HG02981 (cell line): ENCODE data around the gene RRAD.

Experiments used
- ATAC-seq: cut with Tn5 transposase; IDR thresholded peaks from one replicate; pipeline ENCODE4 v1.9.1; 2021; ENCODE audit warnings: mild to moderate bottlenecking, moderate library complexity; ENCODE audit not compliant: unreplicated experiment

The RRAD gene

DNA sequence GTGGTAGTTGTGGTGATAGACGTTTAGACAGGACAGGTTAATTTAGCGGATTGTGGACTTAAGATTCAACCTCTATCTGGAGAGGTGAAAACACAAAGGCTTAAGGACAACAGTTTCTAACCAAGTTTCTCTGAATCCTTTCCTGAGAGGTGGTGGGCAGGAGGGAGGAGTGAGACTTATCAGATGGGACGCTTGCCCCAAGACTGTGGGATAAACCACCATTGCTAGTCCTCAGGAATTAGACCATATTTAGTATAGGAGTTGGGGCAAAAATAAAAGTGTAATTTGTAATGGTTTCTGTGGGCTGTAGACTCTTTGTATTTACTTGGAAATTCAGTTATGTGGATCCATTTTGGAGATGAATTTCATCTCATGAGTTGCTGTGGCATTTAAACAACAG is 38.4 kb downstream of the RRAD start:
- no peak for ATAC-seq

DNA sequence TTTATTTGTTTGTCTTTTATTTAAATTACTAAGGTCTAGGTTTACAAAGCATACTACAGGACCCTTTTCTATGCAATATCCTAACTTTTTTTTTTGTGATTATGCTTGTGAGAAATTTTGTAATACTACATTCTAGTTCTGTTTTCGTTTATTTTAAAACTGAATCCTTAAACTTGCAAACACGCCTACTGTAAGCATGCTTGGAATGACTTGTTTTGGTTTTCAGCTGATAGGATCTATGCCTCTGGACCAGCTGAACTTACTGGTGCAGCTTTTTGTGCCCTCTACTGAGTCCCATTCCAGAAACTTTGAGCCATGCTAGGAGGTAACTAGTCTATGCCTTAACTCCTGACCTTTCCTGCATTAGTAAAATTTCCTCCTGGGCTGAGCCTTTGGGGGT is 39.0 kb downstream of the RRAD start:
- ATAC-seq = no peak

DNA sequence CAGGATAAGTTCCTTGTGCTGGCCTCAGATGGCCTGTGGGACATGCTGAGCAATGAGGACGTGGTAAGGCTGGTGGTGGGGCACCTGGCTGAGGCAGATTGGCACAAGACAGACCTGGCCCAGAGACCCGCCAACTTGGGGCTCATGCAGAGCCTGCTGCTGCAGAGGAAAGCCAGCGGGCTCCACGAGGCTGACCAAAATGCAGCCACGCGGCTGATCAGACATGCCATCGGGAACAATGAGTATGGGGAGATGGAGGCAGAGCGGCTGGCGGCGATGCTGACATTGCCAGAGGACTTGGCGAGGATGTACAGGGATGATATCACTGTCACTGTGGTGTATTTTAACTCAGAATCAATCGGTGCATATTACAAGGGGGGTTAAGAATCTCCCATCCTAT is 39.8 kb downstream of the RRAD start:
- ATAC-seq = no peak

DNA sequence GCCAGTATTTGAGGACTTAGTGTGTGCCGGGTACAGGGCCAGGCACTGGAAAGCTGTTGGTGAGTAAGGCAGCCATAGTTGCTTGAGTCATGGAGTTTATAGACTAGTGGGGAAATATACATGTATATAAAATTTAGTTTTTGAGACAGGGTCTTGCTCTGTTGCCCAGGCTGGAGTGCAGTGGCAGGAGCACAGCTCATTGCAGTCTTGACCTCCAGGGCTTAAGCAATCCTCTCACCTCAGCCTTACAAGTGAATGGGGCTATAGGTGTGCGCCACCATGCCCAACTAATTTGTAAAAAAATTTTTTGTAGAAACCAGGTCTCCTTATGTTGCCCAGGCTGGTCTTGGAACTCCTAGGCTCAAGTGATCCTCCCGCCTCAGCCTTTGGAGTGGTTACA is 42.6 kb downstream of the RRAD start:
- no peak for ATAC-seq

DNA sequence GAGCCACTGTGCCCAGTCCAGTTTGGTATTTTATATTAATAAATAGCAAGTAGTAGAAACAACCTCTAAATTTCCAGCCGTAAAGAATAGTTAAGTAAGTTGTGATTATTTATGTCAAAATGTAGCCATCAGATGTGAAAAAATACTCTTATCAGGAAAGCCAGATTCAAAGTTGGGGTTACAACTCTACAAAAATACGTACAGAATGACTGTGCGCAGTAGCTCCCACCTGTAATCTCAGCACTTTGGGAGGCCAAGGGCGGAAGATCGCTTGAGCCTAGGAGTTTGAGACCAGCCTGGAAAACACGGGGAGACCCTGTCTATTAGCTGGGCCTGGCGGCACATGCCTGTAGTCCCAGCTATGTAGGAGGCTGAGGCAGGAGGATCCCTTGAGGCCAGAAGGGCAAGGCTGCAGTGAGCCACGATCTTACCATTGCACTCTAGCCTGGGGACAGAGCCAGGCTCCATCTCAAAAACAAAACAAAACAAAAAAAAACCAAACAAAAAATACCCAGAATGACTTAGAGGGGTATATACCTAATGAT is 43.3 kb downstream of the RRAD start:
- ATAC-seq = no peak

DNA sequence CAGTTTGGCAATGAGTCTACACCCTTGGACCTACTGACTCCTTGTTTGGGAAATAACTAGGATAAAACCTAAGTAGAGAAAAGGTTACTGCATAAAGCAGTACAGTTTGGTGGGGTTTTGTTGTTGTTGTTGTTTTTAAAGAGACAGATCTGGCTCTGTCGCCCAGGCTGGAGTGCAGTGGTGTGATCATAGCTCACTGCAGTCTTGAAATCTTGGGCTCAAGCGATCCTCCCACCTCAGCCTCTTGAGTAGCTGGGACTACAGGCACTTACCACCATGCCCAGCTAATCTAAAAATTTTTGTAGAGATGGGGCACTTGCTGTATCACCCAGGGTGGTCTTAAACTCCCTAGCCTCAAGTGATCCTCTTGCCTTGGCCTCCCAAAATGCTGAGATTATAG is 43.8 kb downstream of the RRAD start:
- no peak for ATAC-seq

DNA sequence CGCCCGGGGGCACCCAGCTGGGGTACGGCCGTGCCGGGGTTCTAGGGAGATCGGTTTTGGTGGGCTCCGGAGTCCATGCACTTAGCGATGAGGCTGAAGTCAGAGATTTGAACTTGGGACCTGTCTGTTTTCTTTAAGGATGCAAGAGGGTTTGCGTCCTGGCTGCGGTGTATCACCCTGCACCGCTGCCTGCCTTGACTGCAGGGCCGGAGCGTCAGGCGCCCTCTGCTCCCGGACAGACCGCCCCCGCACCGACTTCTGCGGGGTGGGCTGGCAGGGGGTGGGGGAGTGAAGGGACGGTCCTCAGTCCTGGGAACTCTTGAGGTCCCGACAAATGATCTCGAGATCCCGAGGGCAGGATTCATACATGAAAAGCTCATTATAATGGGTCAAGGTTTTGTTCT is 44.3 kb downstream of the RRAD start:
- no peak for ATAC-seq

DNA sequence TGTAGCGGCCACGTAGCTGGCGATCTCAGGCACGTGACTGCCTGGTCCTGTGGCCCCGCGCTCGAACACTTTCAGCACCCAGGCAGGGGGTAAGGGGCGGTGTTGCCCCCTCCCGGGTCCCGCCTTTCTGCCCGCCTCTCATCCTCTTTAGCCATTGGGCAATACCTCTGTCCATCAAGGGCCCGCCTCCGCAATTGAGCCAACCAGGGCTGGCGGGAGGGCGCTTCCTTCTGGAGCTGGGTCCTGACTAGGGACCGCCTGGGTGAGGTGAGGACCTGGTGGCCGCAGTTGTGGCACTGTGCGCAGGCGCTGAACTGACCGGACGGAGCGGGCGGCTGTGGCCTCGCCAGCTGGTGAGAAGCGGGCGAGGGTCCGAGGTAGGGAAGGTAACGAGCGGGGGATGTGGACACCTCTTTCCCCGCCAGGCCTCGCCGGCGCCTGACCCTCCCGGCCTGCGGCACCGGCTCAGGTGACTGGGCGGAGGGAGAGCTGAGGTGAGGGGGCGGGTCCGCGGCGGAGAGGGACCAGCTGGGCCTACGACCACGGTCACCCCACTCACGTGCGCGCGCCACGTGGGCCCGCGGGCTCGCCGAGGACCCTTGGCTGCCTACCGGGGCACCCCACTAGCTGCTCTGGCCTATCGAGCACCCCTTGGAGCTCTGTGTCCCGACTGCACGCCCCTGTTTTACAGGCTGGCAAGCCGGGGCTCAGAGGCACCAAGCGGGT is 44.9 kb downstream of the RRAD start, which contains the start of gene PDP2:
PDP2 (plus strand) TSS at position 228 of the 726 bp plus-strand sequence. CDS start 3,770 bp downstream, outside the sequence.
- ATAC-seq = peak; percentile 95

DNA sequence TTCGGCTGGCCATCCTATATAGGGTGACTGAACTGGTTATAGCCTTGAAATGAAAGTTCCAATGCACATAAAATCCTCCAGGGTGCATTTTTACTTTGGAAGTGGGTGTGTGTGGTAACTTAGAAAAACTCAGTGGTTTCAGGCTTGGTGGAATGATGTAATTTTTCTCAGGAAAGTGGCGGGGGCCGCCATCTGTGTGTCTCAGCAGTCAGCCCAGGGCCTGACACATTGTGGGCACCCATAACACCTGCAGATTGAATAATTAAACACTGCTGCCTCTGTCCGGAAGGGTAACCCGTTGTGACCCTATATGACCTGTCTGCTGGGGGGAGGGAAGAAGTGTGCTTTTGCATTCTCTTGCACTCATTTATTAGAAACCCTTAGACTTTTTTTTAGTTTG is 47.3 kb downstream of the RRAD start:
- peak; percentile 33 for ATAC-seq

DNA sequence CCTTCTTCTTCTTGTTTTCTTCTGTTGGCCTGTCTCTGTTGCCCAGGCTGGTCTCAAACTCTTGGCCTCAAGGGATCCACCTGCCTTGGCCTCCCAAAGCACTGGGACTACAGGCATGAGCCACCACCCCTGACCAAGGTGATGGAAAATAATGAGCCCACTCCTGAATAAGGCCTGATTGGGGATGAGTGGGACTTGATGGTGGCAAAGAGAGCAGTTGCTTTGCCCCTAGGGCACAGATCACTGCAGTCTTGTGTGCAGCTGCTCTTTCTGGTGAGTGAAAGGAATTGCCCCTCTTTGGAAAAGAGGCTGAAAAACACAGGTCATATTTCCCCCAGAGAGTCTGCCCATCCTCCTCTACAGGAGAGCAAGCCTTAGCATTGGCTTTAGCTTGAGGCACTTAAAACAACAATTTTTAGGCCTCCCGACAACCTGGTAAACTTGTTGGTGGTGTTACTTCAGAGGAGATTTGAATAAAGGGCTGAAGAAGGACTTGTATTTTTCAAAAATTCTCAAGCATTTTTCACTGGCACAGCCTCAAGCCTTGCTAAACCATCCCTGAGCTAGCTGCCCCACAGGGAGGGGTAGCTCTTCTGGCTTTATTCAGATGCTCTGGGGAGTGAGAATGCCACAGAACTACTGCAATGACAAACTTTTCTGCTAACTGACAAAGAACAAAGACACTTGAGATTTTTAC is 51.1 kb downstream of the RRAD start:
- no peak for ATAC-seq

DNA sequence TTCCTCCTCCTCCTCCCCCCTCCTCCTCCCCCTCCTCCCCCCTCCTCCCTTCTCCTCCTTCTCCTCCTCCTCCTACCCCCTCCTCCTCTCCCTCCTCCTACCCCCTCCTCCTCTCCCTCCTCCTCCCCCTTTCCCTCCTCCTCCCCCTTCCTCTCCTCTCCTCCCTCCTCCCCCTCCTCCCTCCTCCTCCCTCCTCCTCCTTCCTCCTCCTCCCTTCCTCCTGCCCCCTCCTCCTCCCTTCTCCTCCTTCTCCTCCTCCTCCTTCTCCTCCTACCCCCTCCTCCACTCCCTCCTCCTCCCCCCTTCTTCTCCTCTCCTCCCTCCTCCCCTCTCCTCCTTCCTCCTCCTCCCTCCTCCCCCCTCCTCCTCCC is 51.7 kb downstream of the RRAD start:
- ATAC-seq = no peak

DNA sequence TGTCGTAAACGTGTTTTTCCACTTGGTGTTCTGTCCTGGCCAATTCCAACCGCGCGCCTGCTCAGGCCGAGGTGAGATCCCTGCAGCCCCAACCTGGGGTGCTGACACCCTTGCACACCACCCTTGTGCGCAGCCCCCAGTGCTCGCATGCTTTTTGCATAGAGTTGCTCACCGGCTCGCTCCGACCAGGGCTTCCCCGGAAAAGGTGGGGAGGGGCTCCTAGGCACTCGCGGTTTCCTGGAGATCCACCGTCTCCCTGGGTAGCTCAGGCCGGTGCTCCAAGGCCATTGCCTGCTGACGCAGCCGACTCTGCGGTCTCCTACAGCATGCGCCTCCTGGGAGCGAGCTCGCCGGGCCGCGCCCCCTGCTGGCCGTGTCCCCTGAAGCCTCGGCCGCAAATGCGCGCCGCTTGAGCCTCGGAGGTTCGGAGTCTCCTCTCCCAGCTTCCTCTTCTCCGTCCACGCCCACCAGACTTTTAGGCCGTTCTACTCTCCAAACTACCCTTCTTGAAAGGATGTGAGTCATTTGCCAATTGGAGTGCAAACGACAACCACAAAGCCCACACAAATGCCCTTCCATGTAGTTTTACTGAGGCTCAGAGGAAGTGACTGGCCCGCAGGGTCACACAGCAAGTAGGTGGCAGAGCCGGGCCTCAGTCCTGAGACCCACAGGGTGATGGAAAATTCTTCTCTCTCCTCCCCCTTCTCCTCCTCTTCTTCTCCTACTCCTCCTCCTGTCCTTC is 52.2 kb downstream of the RRAD start:
- ATAC-seq = peak; percentile 78

DNA sequence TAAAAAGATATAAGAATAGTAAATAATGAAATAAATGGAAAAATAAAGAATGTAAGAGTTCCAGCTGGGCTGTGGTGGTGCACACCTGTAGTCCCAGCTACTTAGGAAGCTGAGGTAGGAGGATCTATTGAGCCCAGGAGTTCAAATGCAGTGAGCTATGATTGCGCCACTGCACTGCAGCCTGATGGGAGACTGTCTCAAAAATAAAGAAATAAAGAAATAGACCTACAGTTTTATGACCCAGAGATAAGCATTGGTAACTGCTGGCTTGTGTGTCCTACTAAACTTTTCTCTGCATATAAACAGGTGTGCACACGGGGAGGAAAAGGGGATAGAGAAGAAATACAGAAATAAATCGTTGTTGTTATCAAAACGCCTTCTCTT is 52.8 kb downstream of the RRAD start:
- no peak for ATAC-seq

DNA sequence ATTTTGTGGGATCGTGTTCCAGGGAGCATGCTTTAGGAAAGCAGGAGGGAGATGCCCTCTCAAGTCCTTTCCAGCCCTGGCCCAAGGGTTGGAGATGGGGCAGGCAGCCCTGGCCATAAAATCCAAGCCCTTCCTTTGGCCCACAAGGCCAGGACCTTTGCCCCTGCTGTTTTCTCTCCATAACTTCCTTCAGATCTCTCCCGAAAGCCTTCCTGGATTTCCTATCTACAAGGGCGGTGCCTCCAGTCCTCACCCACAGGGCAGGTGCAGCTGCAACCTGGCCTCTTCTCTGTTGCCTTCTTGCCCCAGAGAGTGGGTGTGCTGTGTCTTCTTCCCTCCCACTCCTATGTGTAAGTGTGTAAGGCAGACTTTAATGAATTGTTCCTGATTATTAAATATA is 53.5 kb downstream of the RRAD start:
- no peak for ATAC-seq
